Immature natural killer cell (primary cell): ENCODE results near the gene PTPN9. TPM values are rescaled to one million over a fixed set of nuclear protein-coding genes. Genes with fewer than 3 reads are reported as not detected.
"Not testable (repeated sequence)": the region's sequence is repeated elsewhere in the genome, so short reads cannot be mapped to it uniquely, and the experiment has no call there.

Source experiments
- DNase-seq, 3 donors: peaks; one replicate each; pipeline ENCODE4 v3.0.0; 2022; ENCODE audit warnings: mixed read lengths in 1 of 3
- H3K27ac Mint-ChIP-seq, 6 donors: one replicate each; pipeline ENCODE4 v1.8.0; 2020; ENCODE audit warnings: mixed read lengths in 6 of 6, mild to moderate bottlenecking in 5 of 6, inconsistent platforms in 4 of 6, moderate library complexity in 3 of 6
- H3K27me3 Mint-ChIP-seq, 3 donors: one replicate each; pipeline ENCODE4 v1.8.0; 2020 to 2021; ENCODE audit warnings: low read depth in 3 of 3, mild to moderate bottlenecking in 3 of 3, mixed read lengths in 3 of 3, moderate library complexity in 3 of 3, inconsistent platforms in 1 of 3
- H3K36me3 Mint-ChIP-seq, 3 donors: one replicate each; pipeline ENCODE4 v1.8.0; 2020; ENCODE audit warnings: mixed read lengths in 3 of 3, inconsistent platforms in 2 of 3, mild to moderate bottlenecking in 2 of 3
- H3K4me1 Mint-ChIP-seq, 2 donors: one replicate each; pipeline ENCODE4 v1.8.0; 2020; ENCODE audit warnings: inconsistent platforms in 2 of 2, mild to moderate bottlenecking in 2 of 2, mixed read lengths in 2 of 2, moderate library complexity in 1 of 2
- H3K4me3 Mint-ChIP-seq, 5 donors: one replicate each; pipeline ENCODE4 v1.8.0; 2020; ENCODE audit warnings: mild to moderate bottlenecking in 5 of 5, mixed read lengths in 5 of 5, inconsistent platforms in 3 of 5, moderate library complexity in 3 of 5
- H3K9me3 Mint-ChIP-seq, 6 donors: one replicate each; pipeline ENCODE4 v1.8.0; 2020; ENCODE audit warnings: mild to moderate bottlenecking in 6 of 6, mixed read lengths in 6 of 6, inconsistent platforms in 4 of 6, moderate library complexity in 3 of 6
- polyA plus RNA-seq, 3 donors: library from polyadenylated mRNA; unstranded; fragments of 300-500 nt; fragmentation: Illumina TruSeq; gene quantifications; one replicate each; pipeline ENCODE4 v1.2.3, GENCODE V29; 2021

PTPN9 gene
- polyA plus RNA-seq, 3 donors from 2014 or later: 22.6 to 34.6 (median 31.2) TPM

- Mint-ChIP-seq H3K4me3 (no peak overlapping the region), H3K27ac (peak overlapping the region in 4 of 6 donors; percentile 14 to 61 (median 40)), H3K36me3 (peaks cover 0 to 4% (median 3%) of the 10 kb centered on the region in 3 donors), H3K27me3 (no peaks in the 10 kb centered on the region), H3K4me1 (peaks cover 24 to 41% of the 10 kb centered on the region in 2 donors), H3K9me3 (no peaks in the 10 kb centered on the region)
- no peak for DNase-seq
Measured at GRCh38 chr15:75533945-75534344, 45.2 kb downstream of the PTPN9 start.

- H3K27ac Mint-ChIP-seq: peak overlapping the region; percentile 14 to 74 (median 66)
- no peak overlapping the region for H3K4me3 Mint-ChIP-seq
- H3K36me3 Mint-ChIP-seq: peaks cover 0 to 3% (median 0%) of the 10 kb centered on the region in 3 donors
- H3K4me1 Mint-ChIP-seq: peaks cover 16 to 29% of the 10 kb centered on the region in 2 donors
- no peaks in the 10 kb centered on the region for H3K9me3 Mint-ChIP-seq
- no peaks in the 10 kb centered on the region for H3K27me3 Mint-ChIP-seq
- no peak for DNase-seq
Measured at GRCh38 chr15:75532413-75533250, 46.5 kb downstream of the PTPN9 start.

GRCh38 chr15:75531041-75531450 lies 48.1 kb downstream of the PTPN9 start:
- no peaks in the 10 kb centered on the region for H3K27me3 Mint-ChIP-seq
- peaks cover 6 to 9% (median 9%) of the 10 kb centered on the region in 3 donors for H3K36me3 Mint-ChIP-seq
- H3K4me3 Mint-ChIP-seq: no peak overlapping the region
- no peak for DNase-seq
- H3K27ac Mint-ChIP-seq: peak overlapping the region in 2 of 6 donors; percentile 40 to 65
- no peaks in the 10 kb centered on the region for H3K9me3 Mint-ChIP-seq
- H3K4me1 Mint-ChIP-seq: peaks cover 15 to 29% of the 10 kb centered on the region in 2 donors

GRCh38 chr15:75530169-75530568 lies 48.9 kb downstream of the PTPN9 start:
- no peak for DNase-seq
- no peak overlapping the region for H3K27ac Mint-ChIP-seq
- H3K36me3 Mint-ChIP-seq: peaks cover 7 to 9% (median 9%) of the 10 kb centered on the region in 3 donors
- H3K4me1 Mint-ChIP-seq: peaks cover 15 to 29% of the 10 kb centered on the region in 2 donors
- no peaks in the 10 kb centered on the region for H3K9me3 Mint-ChIP-seq
- no peak overlapping the region for H3K4me3 Mint-ChIP-seq
- no peaks in the 10 kb centered on the region for H3K27me3 Mint-ChIP-seq

GRCh38 chr15:75525756-75526155 lies 53.4 kb downstream of the PTPN9 start:
- not testable (repeated sequence) for DNase-seq, H3K27me3 Mint-ChIP-seq, H3K9me3 Mint-ChIP-seq, H3K4me3 Mint-ChIP-seq, H3K4me1 Mint-ChIP-seq, H3K27ac Mint-ChIP-seq
- peaks cover 20 to 31% (median 25%) of the 10 kb centered on the region in 3 donors for H3K36me3 Mint-ChIP-seq

GRCh38 chr15:75523011-75523410 lies 56.1 kb downstream of the PTPN9 start:
- peak overlapping the region in 1 of 6 donors; percentile 8 for H3K27ac Mint-ChIP-seq
- H3K9me3 Mint-ChIP-seq: no peaks in the 10 kb centered on the region
- H3K27me3 Mint-ChIP-seq: peaks cover 0 to 2% (median 0%) of the 10 kb centered on the region in 3 donors
- no peak for DNase-seq
- H3K4me1 Mint-ChIP-seq: peaks cover 0 to 2% of the 10 kb centered on the region in 2 donors
- no peak overlapping the region for H3K4me3 Mint-ChIP-seq
- peaks cover 24 to 37% (median 28%) of the 10 kb centered on the region in 3 donors for H3K36me3 Mint-ChIP-seq

- Mint-ChIP-seq H3K27me3 (no peaks in the 10 kb centered on the region), H3K9me3 (no peaks in the 10 kb centered on the region), H3K36me3 (peaks cover 20 to 35% (median 21%) of the 10 kb centered on the region in 3 donors), H3K4me1 (no peaks in the 10 kb centered on the region), H3K4me3 (no peak overlapping the region), H3K27ac (no peak overlapping the region)
- no peak for DNase-seq
Measured at GRCh38 chr15:75517233-75517632, 61.9 kb downstream of the PTPN9 start.

GRCh38 chr15:75508840-75509532 lies 70.1 kb downstream of the PTPN9 start:
- H3K27ac Mint-ChIP-seq: peak overlapping the region in 2 of 6 donors; percentile 6 to 32
- H3K4me1 Mint-ChIP-seq: no peaks in the 10 kb centered on the region
- H3K27me3 Mint-ChIP-seq: no peaks in the 10 kb centered on the region
- no peaks in the 10 kb centered on the region for H3K9me3 Mint-ChIP-seq
- no peak overlapping the region for H3K4me3 Mint-ChIP-seq
- peaks cover 7 to 16% (median 10%) of the 10 kb centered on the region in 3 donors for H3K36me3 Mint-ChIP-seq
- peak; percentile 2 to 36 (median 24) for DNase-seq

GRCh38 chr15:75502360-75502759 lies 76.8 kb downstream of the PTPN9 start:
- no peak for DNase-seq
- H3K4me1 Mint-ChIP-seq: no peaks in the 10 kb centered on the region
- no peaks in the 10 kb centered on the region for H3K27me3 Mint-ChIP-seq
- peaks cover 10 to 32% (median 10%) of the 10 kb centered on the region in 3 donors for H3K36me3 Mint-ChIP-seq
- H3K27ac Mint-ChIP-seq: no peak overlapping the region
- H3K4me3 Mint-ChIP-seq: no peak overlapping the region
- no peaks in the 10 kb centered on the region for H3K9me3 Mint-ChIP-seq

- H3K27me3 Mint-ChIP-seq: peaks cover 0 to 2% (median 0%) of the 10 kb centered on the region in 3 donors
- H3K36me3 Mint-ChIP-seq: peaks cover 5 to 24% (median 8%) of the 10 kb centered on the region in 3 donors
- H3K4me3 Mint-ChIP-seq: no peak overlapping the region
- H3K4me1 Mint-ChIP-seq: no peaks in the 10 kb centered on the region
- H3K9me3 Mint-ChIP-seq: no peaks in the 10 kb centered on the region
- no peak for DNase-seq
- peak overlapping the region in 1 of 6 donors; percentile 29 for H3K27ac Mint-ChIP-seq
Measured at GRCh38 chr15:75493732-75494131, 85.4 kb downstream of the PTPN9 start.

GRCh38 chr15:75483961-75484360 lies 95.2 kb downstream of the PTPN9 start:
- H3K27me3 Mint-ChIP-seq: peaks cover 0 to 2% (median 1%) of the 10 kb centered on the region in 3 donors
- no peak overlapping the region for H3K4me3 Mint-ChIP-seq
- H3K9me3 Mint-ChIP-seq: no peaks in the 10 kb centered on the region
- H3K27ac Mint-ChIP-seq: peak overlapping the region in 1 of 6 donors; percentile 15
- DNase-seq: no peak
- H3K4me1 Mint-ChIP-seq: no peaks in the 10 kb centered on the region
- H3K36me3 Mint-ChIP-seq: peaks cover 5 to 15% (median 7%) of the 10 kb centered on the region in 3 donors

- not testable (repeated sequence) for H3K27me3 Mint-ChIP-seq, H3K9me3 Mint-ChIP-seq, DNase-seq, H3K4me1 Mint-ChIP-seq, H3K4me3 Mint-ChIP-seq, H3K27ac Mint-ChIP-seq
- H3K36me3 Mint-ChIP-seq: peaks cover 5 to 19% (median 8%) of the 10 kb centered on the region in 3 donors
Measured at GRCh38 chr15:75483556-75483955, 95.6 kb downstream of the PTPN9 start.

GRCh38 chr15:75483106-75483505 lies 96.0 kb downstream of the PTPN9 start:
- H3K9me3 Mint-ChIP-seq: no peaks in the 10 kb centered on the region
- H3K27ac Mint-ChIP-seq: peak overlapping the region in 1 of 6 donors; percentile 2
- H3K36me3 Mint-ChIP-seq: peaks cover 5 to 22% (median 10%) of the 10 kb centered on the region in 3 donors
- H3K4me3 Mint-ChIP-seq: no peak overlapping the region
- H3K4me1 Mint-ChIP-seq: no peaks in the 10 kb centered on the region
- DNase-seq: no peak
- peaks cover 0 to 2% (median 1%) of the 10 kb centered on the region in 3 donors for H3K27me3 Mint-ChIP-seq

GRCh38 chr15:75480463-75480862 lies 98.7 kb downstream of the PTPN9 start:
- H3K4me1 Mint-ChIP-seq, H3K27me3 Mint-ChIP-seq, H3K9me3 Mint-ChIP-seq, H3K27ac Mint-ChIP-seq, DNase-seq, H3K4me3 Mint-ChIP-seq: not testable (repeated sequence)
- peaks cover 0 to 18% (median 7%) of the 10 kb centered on the region in 3 donors for H3K36me3 Mint-ChIP-seq
